HEK293T (cell line): ENCODE results near the gene LLCFC1.
"Not testable (repeated sequence)": the region's sequence is repeated elsewhere in the genome, so short reads cannot be mapped to it uniquely, and the experiment has no call there.

ENCODE experiments used
- CTCF ChIA-PET: fragments of 350-600 bp; formaldehyde crosslinking; extraction: SDS; loops from one replicate; lab custom pipeline; 2021; ENCODE audit warnings: antibody characterized with exemption, inconsistent platforms; lab: Yijun Ruan, JAX
- POLR2A ChIA-PET: fragments of 350-600 bp; formaldehyde crosslinking; extraction: SDS; loops from one replicate; lab custom pipeline; 2020; ENCODE audit warnings: antibody characterized with exemption, inconsistent platforms; lab: Yijun Ruan, JAX
- DNase-seq: peaks from one replicate; pipeline ENCODE4 v3.0.0; 2012; ENCODE audit warnings: mixed read lengths; ENCODE audit errors: extremely low spot score
- ARNT ChIP-seq: fragments of 450-650 bp; IDR thresholded peaks from 2 replicates; pipeline ENCODE4 v1.6.1; 2017; ENCODE audit warnings: mild to moderate bottlenecking
- BHLHE40 ChIP-seq: fragments of 450-650 bp; IDR thresholded peaks from 2 replicates; pipeline ENCODE4 v1.6.1; 2016; ENCODE audit warnings: mild to moderate bottlenecking, moderate library complexity, borderline replicate concordance
- CTBP1 ChIP-seq: fragments of 450-650 bp; IDR thresholded peaks from 2 replicates; pipeline ENCODE4 v1.6.1; 2016; ENCODE audit warnings: borderline replicate concordance
- ELF4 ChIP-seq: fragments of 450-650 bp; IDR thresholded peaks from 2 replicates; pipeline ENCODE4 v1.6.1; 2017; ENCODE audit warnings: antibody characterized with exemption
- FOXA1 ChIP-seq: fragments of 450-650 bp; IDR thresholded peaks from 2 replicates; pipeline ENCODE4 v1.6.1; 2016; ENCODE audit warnings: mild to moderate bottlenecking
- FOXK2 ChIP-seq: fragments of 450-650 bp; IDR thresholded peaks from 2 replicates; pipeline ENCODE4 v1.6.1; 2016; ENCODE audit warnings: mild to moderate bottlenecking
- FOXM1 ChIP-seq: fragments of 450-650 bp; IDR thresholded peaks from 2 replicates; pipeline ENCODE4 v1.6.1; 2017; ENCODE audit warnings: mild to moderate bottlenecking, borderline replicate concordance
- HDGF ChIP-seq: fragments of 450-650 bp; IDR thresholded peaks from 2 replicates; pipeline ENCODE4 v1.6.1; 2017; ENCODE audit warnings: antibody characterized with exemption, borderline replicate concordance
- L3MBTL2 ChIP-seq: fragments of 450-650 bp; conservative IDR thresholded peaks from 2 replicates; pipeline ENCODE4 v1.6.1; 2016; ENCODE audit warnings: mild to moderate bottlenecking
- LEF1 ChIP-seq: fragments of 450-650 bp; IDR thresholded peaks from 2 replicates; pipeline ENCODE4 v1.6.1; 2017; ENCODE audit warnings: mild to moderate bottlenecking, borderline replicate concordance
- NFRKB ChIP-seq: fragments of 450-650 bp; IDR thresholded peaks from 2 replicates; pipeline ENCODE4 v1.6.1; 2016; ENCODE audit warnings: mild to moderate bottlenecking, moderate library complexity
- PKNOX1 ChIP-seq: fragments of 450-650 bp; IDR thresholded peaks from 2 replicates; pipeline ENCODE4 v1.6.1; 2016
- SP1 ChIP-seq: fragments of 450-650 bp; IDR thresholded peaks from 2 replicates; pipeline ENCODE4 v1.6.1; 2017
- SUZ12 ChIP-seq: fragments of 450-650 bp; IDR thresholded peaks from 2 replicates; pipeline ENCODE4 v1.6.1; 2016; ENCODE audit warnings: mild to moderate bottlenecking
- TARDBP ChIP-seq: fragments of 450-650 bp; IDR thresholded peaks from 2 replicates; pipeline ENCODE4 v1.6.1; 2016
- ZNF384 ChIP-seq: fragments of 450-650 bp; IDR thresholded peaks from 2 replicates; pipeline ENCODE4 v1.6.1; 2016

Gene LLCFC1

DNA sequence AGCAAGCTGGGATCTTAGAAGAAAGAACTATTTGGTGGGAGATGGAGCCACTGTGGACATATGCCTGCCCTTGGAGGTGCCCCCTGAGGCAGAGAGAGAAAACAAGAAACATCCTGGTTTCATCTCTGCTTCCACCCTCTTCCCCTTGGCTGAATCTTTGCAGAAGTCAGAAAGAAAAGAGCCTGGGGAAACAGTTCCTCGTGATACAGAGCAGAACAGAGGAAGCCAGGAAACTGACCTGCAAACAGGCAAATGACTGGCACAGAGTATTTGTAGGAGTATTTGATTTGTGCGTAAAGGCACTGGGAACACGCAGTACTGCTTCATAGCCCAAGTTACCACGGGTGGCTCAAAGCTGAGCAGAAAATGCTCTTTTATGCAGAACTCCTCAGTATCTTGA, 29.9 kb downstream of the LLCFC1 start:
- CTCF ChIA-PET = no interaction called here

GRCh38 chr7:142974626-142975025, 35.3 kb downstream of the LLCFC1 start:
- ChIA-PET CTCF (no interaction called here), POLR2A (no interaction called here)
- no peak for DNase-seq
- TF ChIP-seq TARDBP (no peak), CTBP1 (no peak), PKNOX1 (no peak), FOXM1 (no peak), L3MBTL2 (no peak), ZNF384 (no peak), SP1 (no peak), SUZ12 (no peak), NFRKB (no peak), FOXK2 (no peak)

More for the DNA sequence above, 29.9 kb downstream of the LLCFC1 start:
- no peak for TF ChIP-seq BHLHE40
- TF ChIP-seq FOXK2 = no peak
- TF ChIP-seq LEF1 = no peak
- TF ChIP-seq TARDBP = no peak
- TF ChIP-seq SP1 = no peak
- no peak for TF ChIP-seq ZNF384
- no peak for TF ChIP-seq CTBP1
- no peak for TF ChIP-seq ELF4
- DNase-seq = no peak
- POLR2A ChIA-PET = no interaction called here

- POLR2A ChIA-PET, DNase-seq, CTCF ChIA-PET: not testable (repeated sequence)
Measured at GRCh38 chr7:142978402-142978801, 39.1 kb downstream of the LLCFC1 start.

- POLR2A ChIA-PET = no interaction called here
- TF ChIP-seq BHLHE40 (no peak), FOXA1 (no peak), LEF1 (no peak), PKNOX1 (no peak), ELF4 (no peak), ZNF384 (no peak), CTBP1 (no peak)
- DNase-seq = no peak
- CTCF ChIA-PET = no interaction called here
Measured at GRCh38 chr7:142983825-142984224, 44.5 kb downstream of the LLCFC1 start.

- POLR2A ChIA-PET = no interaction called here
- CTCF ChIA-PET = no interaction called here
- no peak for DNase-seq
- TF ChIP-seq HDGF (no peak), SP1 (no peak), BHLHE40 (no peak), ARNT (no peak), L3MBTL2 (no peak), ELF4 (no peak), TARDBP (no peak), SUZ12 (no peak), FOXM1 (no peak), NFRKB (no peak)
Measured at GRCh38 chr7:142984297-142984696, 45.0 kb downstream of the LLCFC1 start.
